Uterus (tissue), 2 donors: ENCODE results near the gene KCNK1.

Experiments
- POLR2A ChIP-seq, 2 donors: fragments of 450-650 bp; IDR thresholded peaks; one replicate each; pipeline ENCODE4 v1.6.1; 2016; ENCODE audit warnings: antibody characterized with exemption in 2 of 2, mild to moderate bottlenecking in 1 of 2, moderate library complexity in 1 of 2
- TF ChIP-seq, protein P1 (sequence below), 4 experiments: fragments of 200-600 bp in 2 of 4; fragments of 450-650 bp in 2 of 4; sonication (generic) in 2 of 4; IDR thresholded peaks; one replicate each; pipeline ENCODE4 v1.5.1; 2016 to 2019; ENCODE audit warnings: antibody characterized with exemption in 4 of 4, mild to moderate bottlenecking in 2 of 4, moderate library complexity in 1 of 4

- TF ChIP-seq, protein P1, sequence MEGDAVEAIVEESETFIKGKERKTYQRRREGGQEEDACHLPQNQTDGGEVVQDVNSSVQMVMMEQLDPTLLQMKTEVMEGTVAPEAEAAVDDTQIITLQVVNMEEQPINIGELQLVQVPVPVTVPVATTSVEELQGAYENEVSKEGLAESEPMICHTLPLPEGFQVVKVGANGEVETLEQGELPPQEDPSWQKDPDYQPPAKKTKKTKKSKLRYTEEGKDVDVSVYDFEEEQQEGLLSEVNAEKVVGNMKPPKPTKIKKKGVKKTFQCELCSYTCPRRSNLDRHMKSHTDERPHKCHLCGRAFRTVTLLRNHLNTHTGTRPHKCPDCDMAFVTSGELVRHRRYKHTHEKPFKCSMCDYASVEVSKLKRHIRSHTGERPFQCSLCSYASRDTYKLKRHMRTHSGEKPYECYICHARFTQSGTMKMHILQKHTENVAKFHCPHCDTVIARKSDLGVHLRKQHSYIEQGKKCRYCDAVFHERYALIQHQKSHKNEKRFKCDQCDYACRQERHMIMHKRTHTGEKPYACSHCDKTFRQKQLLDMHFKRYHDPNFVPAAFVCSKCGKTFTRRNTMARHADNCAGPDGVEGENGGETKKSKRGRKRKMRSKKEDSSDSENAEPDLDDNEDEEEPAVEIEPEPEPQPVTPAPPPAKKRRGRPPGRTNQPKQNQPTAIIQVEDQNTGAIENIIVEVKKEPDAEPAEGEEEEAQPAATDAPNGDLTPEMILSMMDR (IDR thresholded peaks at IDR 0.05) = no peak
- no peak for TF ChIP-seq POLR2A (IDR thresholded peaks at IDR 0.05)
Measured at GRCh38 chr1:233621923-233622322, 8.0 kb downstream of the KCNK1 start.
